GM06990 (cell line): Measurements from ENCODE around the gene FAM111A.

Experiments
- DNase-seq: peaks from one replicate; pipeline ENCODE4 v3.0.0-alpha.2; 2011; ENCODE audit not compliant: insufficient read length; ENCODE audit errors: extremely low read depth
- H3K27me3 ChIP-seq: replicated peaks from 2 replicates; pipeline ENCODE4 v1.6.0; 2011; ENCODE audit warnings: low read length; ENCODE audit not compliant: control insufficient read depth, insufficient read depth
- H3K36me3 ChIP-seq: 2 replicates; pipeline ENCODE4 v1.5.1; 2011; ENCODE audit warnings: low read length; ENCODE audit not compliant: control insufficient read depth, insufficient read depth
- H3K4me3 ChIP-seq: replicated peaks from 2 replicates; pipeline ENCODE4 v1.5.1; 2011; ENCODE audit warnings: low read depth, mild to moderate bottlenecking, control low read depth, low read length
- CTCF ChIP-seq: IDR thresholded peaks from 2 replicates; pipeline ENCODE4 v1.5.1; 2011; ENCODE audit warnings: low read length, control low read depth, mild to moderate bottlenecking, inconsistent platforms; ENCODE audit not compliant: insufficient read depth, poor library complexity, severe bottlenecking

FAM111A gene

GRCh38 chr11:59197991-59198390, 55.3 kb downstream of the FAM111A start:
- H3K36me3 ChIP-seq = peaks cover 6% of the 10 kb centered on the region

GRCh38 chr11:59198726-59199125, 56.1 kb downstream of the FAM111A start:
- DNase-seq = no peak
- no peak for TF ChIP-seq CTCF
- H3K27me3 ChIP-seq = no peaks in the 10 kb centered on the region
- peaks cover 5% of the 10 kb centered on the region for H3K36me3 ChIP-seq
- no peak overlapping the region for H3K4me3 ChIP-seq

More at GRCh38 chr11:59197991-59198390, 55.3 kb downstream of the FAM111A start:
- Histone ChIP-seq H3K27me3 (no peaks in the 10 kb centered on the region), H3K4me3 (no peak overlapping the region)
- no peak for TF ChIP-seq CTCF
- DNase-seq = no peak

- no peak overlapping the region for H3K4me3 ChIP-seq
- peaks cover 6% of the 10 kb centered on the region for H3K36me3 ChIP-seq
- peak; percentile 71 for DNase-seq
- no peaks in the 10 kb centered on the region for H3K27me3 ChIP-seq
- no peak for TF ChIP-seq CTCF
Observed at GRCh38 chr11:59199546-59200422, 57.1 kb downstream of the FAM111A start.

- peaks cover 9% of the 10 kb centered on the region for H3K36me3 ChIP-seq
- TF ChIP-seq CTCF = no peak
- no peaks in the 10 kb centered on the region for H3K27me3 ChIP-seq
- H3K4me3 ChIP-seq = no peak overlapping the region
- DNase-seq = no peak
Observed at GRCh38 chr11:59200423-59200746, 57.7 kb downstream of the FAM111A start.

- Histone ChIP-seq H3K36me3 (peaks cover 14% of the 10 kb centered on the region), H3K4me3 (no peak overlapping the region), H3K27me3 (no peaks in the 10 kb centered on the region)
- TF ChIP-seq CTCF = peak; percentile 44
- no peak for DNase-seq
Observed at GRCh38 chr11:59201353-59201752, 58.7 kb downstream of the FAM111A start.
